A549 (cell line): ENCODE data around the gene TAF11L14.

Source experiments
- ESRRA ChIP-seq: fragments of 150-350 bp; IDR thresholded peaks from 2 replicates; pipeline ENCODE4 v1.6.1; 2014; ENCODE audit warnings: mild to moderate bottlenecking, low read length, borderline replicate concordance
- HDAC2 ChIP-seq: fragments of 200-600 bp; sonication (generic); IDR thresholded peaks from 2 replicates; pipeline ENCODE4 v1.6.1; 2016
- KDM1A ChIP-seq: fragments of 200-600 bp; sonication (generic); IDR thresholded peaks from 2 replicates; pipeline ENCODE4 v1.6.1; 2016; ENCODE audit warnings: low read depth, mild to moderate bottlenecking
- NR3C1 ChIP-seq: fragments of >200 bp; sonication (Bioruptor Twin); formaldehyde crosslinking; IDR thresholded peaks from 3 replicates; pipeline ENCODE4 v1.6.1; 2017
- POLR2A ChIP-seq: IDR thresholded peaks from 2 replicates; pipeline ENCODE4 v1.6.1; 2012; ENCODE audit warnings: mild to moderate bottlenecking, low read length
- TF ChIP-seq, protein P1 (sequence below): fragments of >200 bp; sonication (Bioruptor Twin); formaldehyde crosslinking; IDR thresholded peaks from 3 replicates; pipeline ENCODE4 v1.5.1; 2016

DNA sequence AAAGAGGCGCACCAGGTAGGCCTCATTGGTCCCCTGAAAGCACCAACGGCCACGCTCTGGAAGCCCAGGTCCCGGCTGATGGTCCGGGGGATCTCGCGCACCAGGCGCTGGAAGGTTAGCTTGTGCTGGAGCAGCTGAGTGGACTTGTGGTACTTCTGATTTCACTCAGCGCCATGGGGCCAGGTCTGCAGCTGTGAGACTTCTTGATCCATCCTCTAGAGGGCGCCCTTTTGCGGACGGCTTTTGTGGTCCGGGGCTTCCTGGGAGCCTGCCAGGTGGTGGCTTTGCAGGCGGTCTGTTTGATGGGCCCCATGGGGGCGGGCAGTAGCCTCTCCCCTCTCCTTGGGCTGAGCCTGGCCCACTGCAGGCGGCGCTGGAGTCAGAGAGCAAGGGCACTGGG, 13.6 kb upstream of the TAF11L14 start:
- TF ChIP-seq POLR2A (no peak), HDAC2 (no peak), ESRRA (no peak), KDM1A (no peak), NR3C1 (no peak)
- TF ChIP-seq, protein P1, sequence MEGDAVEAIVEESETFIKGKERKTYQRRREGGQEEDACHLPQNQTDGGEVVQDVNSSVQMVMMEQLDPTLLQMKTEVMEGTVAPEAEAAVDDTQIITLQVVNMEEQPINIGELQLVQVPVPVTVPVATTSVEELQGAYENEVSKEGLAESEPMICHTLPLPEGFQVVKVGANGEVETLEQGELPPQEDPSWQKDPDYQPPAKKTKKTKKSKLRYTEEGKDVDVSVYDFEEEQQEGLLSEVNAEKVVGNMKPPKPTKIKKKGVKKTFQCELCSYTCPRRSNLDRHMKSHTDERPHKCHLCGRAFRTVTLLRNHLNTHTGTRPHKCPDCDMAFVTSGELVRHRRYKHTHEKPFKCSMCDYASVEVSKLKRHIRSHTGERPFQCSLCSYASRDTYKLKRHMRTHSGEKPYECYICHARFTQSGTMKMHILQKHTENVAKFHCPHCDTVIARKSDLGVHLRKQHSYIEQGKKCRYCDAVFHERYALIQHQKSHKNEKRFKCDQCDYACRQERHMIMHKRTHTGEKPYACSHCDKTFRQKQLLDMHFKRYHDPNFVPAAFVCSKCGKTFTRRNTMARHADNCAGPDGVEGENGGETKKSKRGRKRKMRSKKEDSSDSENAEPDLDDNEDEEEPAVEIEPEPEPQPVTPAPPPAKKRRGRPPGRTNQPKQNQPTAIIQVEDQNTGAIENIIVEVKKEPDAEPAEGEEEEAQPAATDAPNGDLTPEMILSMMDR: peak; percentile 9; the same call in 1 of the 3 replicates
